Smooth muscle cell (in vitro differentiated cells): ENCODE data around the gene CIB4. TPM values are rescaled to one million over a fixed set of nuclear protein-coding genes. Genes with fewer than 3 reads are reported as not detected.

Source experiments
- DNase-seq: peaks from one replicate; lab custom pipeline; 2025; ENCODE audit not compliant: unreplicated experiment; lab: John Stamatoyannopoulos, UW
- H2AFZ ChIP-seq: fragments of 200-600 bp; sonication (generic); 2 replicates; pipeline ENCODE4 v1.6.0; 2016; ENCODE audit warnings: antibody characterized with exemption, low read depth, mild to moderate bottlenecking
- H3F3A ChIP-seq: fragments of 200-600 bp; sonication (generic); 2 replicates; pipeline ENCODE4 v1.6.0; 2017; ENCODE audit warnings: antibody characterized with exemption, low read depth
- H3K27ac ChIP-seq: fragments of 200-600 bp; sonication (generic); 2 replicates; pipeline ENCODE4 v1.5.1; 2016; ENCODE audit warnings: low read depth, mild to moderate bottlenecking
- H3K27me3 ChIP-seq: fragments of 200-600 bp; sonication (generic); 2 replicates; pipeline ENCODE4 v1.6.1; 2016; ENCODE audit warnings: low read depth, mild to moderate bottlenecking
- H3K36me3 ChIP-seq: fragments of 200-600 bp; sonication (generic); 2 replicates; pipeline ENCODE4 v1.5.1; 2016; ENCODE audit warnings: low read depth
- H3K4me1 ChIP-seq: fragments of 200-600 bp; sonication (generic); 2 replicates; pipeline ENCODE4 v1.5.1; 2016; ENCODE audit warnings: low read depth
- H3K4me2 ChIP-seq: fragments of 200-600 bp; sonication (generic); 2 replicates; pipeline ENCODE4 v1.6.0; 2016; ENCODE audit warnings: mild to moderate bottlenecking
- H3K4me3 ChIP-seq: fragments of 200-600 bp; sonication (generic); 2 replicates; pipeline ENCODE4 v1.5.1; 2016; ENCODE audit warnings: mild to moderate bottlenecking
- H3K79me2 ChIP-seq: fragments of 200-600 bp; sonication (generic); 2 replicates; pipeline ENCODE4 v1.6.0; 2016; ENCODE audit warnings: low read depth, mild to moderate bottlenecking
- H3K9ac ChIP-seq: fragments of 200-600 bp; sonication (generic); 2 replicates; pipeline ENCODE4 v1.6.0; 2016; ENCODE audit warnings: low read depth
- H3K9me3 ChIP-seq: fragments of 200-600 bp; sonication (generic); replicated peaks from 2 replicates; pipeline ENCODE4 v1.5.1; 2016; ENCODE audit warnings: low read depth
- H4K20me1 ChIP-seq: fragments of 200-600 bp; sonication (generic); 2 replicates; pipeline ENCODE4 v1.6.0; 2016; ENCODE audit warnings: low read depth
- CTCF ChIP-seq: fragments of 200-600 bp; sonication (generic); IDR thresholded peaks from 2 replicates; pipeline ENCODE4 v1.5.1; 2017; ENCODE audit warnings: borderline replicate concordance, mild to moderate bottlenecking, antibody characterized with exemption; ENCODE audit not compliant: insufficient read depth, poor library complexity, severe bottlenecking
- WGBS: methylation state at CpG from one replicate; pipeline ENCODE4 v1.1.7; 2016; ENCODE audit warnings: low lambda C conversion rate; 5-methylcytosine and 5-hydroxymethylcytosine counted together
- polyA plus RNA-seq: library from polyadenylated mRNA; unstranded; fragments of >200 nt; fragmentation: Nextera tagmentation; extraction: Ambion mirVana; gene quantifications from 2 replicates; pipeline ENCODE4 v1.2.1, GENCODE V29; 2016
- total RNA-seq: library from RNA; depleted of rRNA; stranded (reverse); fragments of >200 nt; gene quantifications from 2 replicates; pipeline ENCODE4 v1.2.3, GENCODE V29; 2014

Gene CIB4
- total and polyA plus RNA-seq, 2 experiments from 2014 or later = not detected

DNA sequence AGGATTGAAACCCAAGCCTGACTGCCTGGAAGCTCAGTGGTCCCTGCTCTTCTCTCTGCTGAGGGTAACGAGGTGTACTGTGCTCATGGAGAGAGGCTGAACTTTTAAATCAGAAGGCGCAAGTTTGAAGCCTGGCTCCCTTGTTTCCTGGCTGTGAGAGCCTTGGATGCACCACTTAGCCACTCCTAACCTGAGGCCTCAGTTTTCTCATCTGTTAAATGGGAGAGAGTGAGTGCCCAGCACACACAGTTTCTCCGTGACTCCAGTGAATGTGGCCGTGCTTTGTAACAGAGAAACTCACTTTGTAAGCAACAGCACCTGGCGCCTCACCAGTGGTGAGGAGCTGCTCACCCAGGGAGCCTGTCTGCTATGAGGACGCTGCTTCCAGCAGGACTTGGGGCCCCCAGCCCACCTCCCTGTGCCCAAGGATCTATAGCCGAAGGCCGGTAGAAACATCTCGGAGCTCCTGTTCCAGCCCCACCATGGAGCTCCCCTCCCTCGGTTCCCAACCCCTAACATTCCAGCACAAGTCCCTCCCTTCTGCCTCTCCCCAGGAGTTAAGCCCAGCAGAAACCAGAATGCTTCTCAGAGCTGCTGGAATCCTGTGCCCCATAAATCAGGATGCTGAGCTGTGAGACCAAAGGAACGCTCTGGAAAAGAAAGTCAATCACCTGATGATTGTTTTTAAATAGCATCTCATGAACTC lies 31.1 kb upstream of the CIB4 start:
- Histone ChIP-seq H3K9me3 (no peaks in the 10 kb centered on the region), H3K36me3 (no peaks in the 10 kb centered on the region), H2AFZ (no peak overlapping the region), H3K4me1 (no peaks in the 10 kb centered on the region), H3K79me2 (no peaks in the 10 kb centered on the region), H3K4me3 (no peak overlapping the region), H3K27me3 (no peaks in the 10 kb centered on the region), H3K4me2 (no peak overlapping the region), H3K27ac (no peak overlapping the region), H3F3A (peaks cover 10% of the 10 kb centered on the region), H4K20me1 (no peaks in the 10 kb centered on the region), H3K9ac (no peak overlapping the region)
- 82% methylated on average over 11 of the region's 11 CpGs for WGBS
- no peak for DNase-seq
- no peak for TF ChIP-seq CTCF

- H3K79me2 ChIP-seq = no peaks in the 10 kb centered on the region
- H3K9me3 ChIP-seq = no peaks in the 10 kb centered on the region
- H3K36me3 ChIP-seq = no peaks in the 10 kb centered on the region
- H2AFZ ChIP-seq = no peak overlapping the region
- no peak for DNase-seq
- 89% methylated on average over 5 of the region's 5 CpGs for WGBS
- H3F3A ChIP-seq = peaks cover 15% of the 10 kb centered on the region
- H3K4me2 ChIP-seq = no peak overlapping the region
- no peaks in the 10 kb centered on the region for H4K20me1 ChIP-seq
- no peak overlapping the region for H3K9ac ChIP-seq
- no peak overlapping the region for H3K27ac ChIP-seq
- no peaks in the 10 kb centered on the region for H3K27me3 ChIP-seq
- no peaks in the 10 kb centered on the region for H3K4me1 ChIP-seq
- no peak overlapping the region for H3K4me3 ChIP-seq
- TF ChIP-seq CTCF = no peak
Observed at GRCh38 chr2:26671691-26672090, 30.5 kb upstream of the CIB4 start.

DNA sequence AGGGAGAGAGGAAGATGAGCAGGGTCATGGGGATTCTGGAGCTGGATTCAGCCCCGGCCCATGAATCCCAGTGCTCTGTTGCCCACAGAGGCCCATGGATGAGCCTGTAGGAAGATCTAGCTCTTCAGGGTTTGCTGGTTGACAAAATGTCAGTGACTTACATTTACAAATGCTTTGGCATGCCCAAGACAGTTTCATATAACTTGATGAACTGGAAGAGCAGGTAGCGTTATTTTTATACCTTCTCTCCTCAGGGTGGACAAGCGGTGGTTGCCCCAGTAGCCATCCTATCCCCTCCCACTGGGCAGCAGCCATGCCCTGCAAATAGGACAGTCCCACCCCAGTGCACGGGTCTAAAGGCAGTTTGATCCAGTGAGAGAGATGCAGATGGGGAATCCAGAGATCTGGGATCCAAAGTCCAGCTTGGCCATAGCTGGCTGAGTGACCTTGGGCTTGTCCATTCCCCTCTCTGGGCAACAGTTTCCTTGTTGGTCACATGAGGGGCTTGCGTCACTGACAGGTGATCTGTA lies 29.8 kb upstream of the CIB4 start:
- Histone ChIP-seq H4K20me1 (no peaks in the 10 kb centered on the region), H3K4me1 (no peaks in the 10 kb centered on the region), H3K4me3 (no peak overlapping the region), H3K27me3 (no peaks in the 10 kb centered on the region), H3K79me2 (no peaks in the 10 kb centered on the region), H3F3A (peaks cover 15% of the 10 kb centered on the region), H3K9me3 (no peaks in the 10 kb centered on the region), H3K9ac (no peak overlapping the region), H2AFZ (no peak overlapping the region), H3K27ac (no peak overlapping the region), H3K4me2 (no peak overlapping the region), H3K36me3 (no peaks in the 10 kb centered on the region)
- TF ChIP-seq CTCF = no peak
- DNase-seq = no peak
- WGBS = 91% methylated on average over 5 of the region's 5 CpGs

DNA sequence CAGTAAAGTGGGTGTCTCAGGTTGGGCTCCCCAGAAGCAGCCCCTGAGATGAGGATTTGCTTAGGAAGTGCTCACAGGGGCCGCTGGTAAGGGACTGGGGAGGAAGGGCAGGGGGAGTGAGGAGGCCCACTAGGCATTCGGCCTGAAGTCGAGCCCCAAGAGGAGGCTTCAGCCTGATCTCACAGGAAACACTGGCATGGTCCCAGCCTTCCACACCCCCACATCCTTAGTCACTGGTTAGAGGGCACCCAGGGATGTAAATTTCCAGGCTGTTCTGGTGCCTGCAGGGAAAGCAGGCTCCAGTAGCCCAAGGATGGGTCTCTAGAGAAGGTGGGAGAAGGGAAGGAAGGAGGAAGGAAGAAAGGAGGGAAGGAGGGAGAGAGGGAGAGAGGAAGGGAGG lies 29.0 kb upstream of the CIB4 start:
- Histone ChIP-seq H3K27me3 (no peaks in the 10 kb centered on the region), H4K20me1 (no peaks in the 10 kb centered on the region), H3K9me3 (no peaks in the 10 kb centered on the region), H3K9ac (no peak overlapping the region), H2AFZ (no peak overlapping the region), H3K4me1 (no peaks in the 10 kb centered on the region), H3F3A (peaks cover 15% of the 10 kb centered on the region), H3K4me2 (peak overlapping the region; percentile 33), H3K27ac (peak overlapping the region; percentile 15), H3K79me2 (no peaks in the 10 kb centered on the region), H3K4me3 (no peak overlapping the region), H3K36me3 (no peaks in the 10 kb centered on the region)
- no peak for TF ChIP-seq CTCF
- WGBS = 11% methylated on average over 3 of the region's 3 CpGs
- DNase-seq = no peak
